HG03039 (cell line): ENCODE results near the gene BST1.
"Not testable (repeated sequence)": the region's sequence is repeated elsewhere in the genome, so short reads cannot be mapped to it uniquely, and the experiment has no call there.

Source experiments
- ATAC-seq: cut with Tn5 transposase; IDR thresholded peaks from one replicate; pipeline ENCODE4 v1.9.1; 2021; ENCODE audit warnings: mild to moderate bottlenecking, moderate library complexity; ENCODE audit not compliant: unreplicated experiment

BST1 gene

DNA sequence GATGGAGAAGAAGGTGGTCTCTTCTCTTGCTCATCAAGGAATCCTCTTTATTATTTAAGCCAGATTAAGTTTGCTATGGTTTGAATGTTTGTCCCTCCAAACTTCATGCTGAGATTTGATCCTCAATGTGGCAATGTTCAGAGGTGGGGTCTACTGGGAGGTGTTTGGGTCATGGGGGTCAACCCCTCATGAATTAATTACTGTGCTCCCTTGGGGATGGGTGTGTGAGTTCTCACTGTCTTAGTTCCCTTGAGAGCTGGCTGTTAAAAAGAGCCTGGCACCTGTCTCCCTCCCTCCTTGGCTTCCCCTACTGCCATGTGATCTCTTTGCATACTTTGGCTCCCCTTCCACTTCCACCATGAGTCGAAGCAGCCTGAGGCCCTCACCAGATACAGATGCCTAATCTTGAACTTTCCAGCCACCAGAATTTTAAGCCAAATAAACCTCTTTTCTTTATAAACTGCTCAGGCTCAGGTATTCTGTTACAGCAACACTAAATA lies 39.3 kb downstream of the BST1 start:
- no peak for ATAC-seq

DNA sequence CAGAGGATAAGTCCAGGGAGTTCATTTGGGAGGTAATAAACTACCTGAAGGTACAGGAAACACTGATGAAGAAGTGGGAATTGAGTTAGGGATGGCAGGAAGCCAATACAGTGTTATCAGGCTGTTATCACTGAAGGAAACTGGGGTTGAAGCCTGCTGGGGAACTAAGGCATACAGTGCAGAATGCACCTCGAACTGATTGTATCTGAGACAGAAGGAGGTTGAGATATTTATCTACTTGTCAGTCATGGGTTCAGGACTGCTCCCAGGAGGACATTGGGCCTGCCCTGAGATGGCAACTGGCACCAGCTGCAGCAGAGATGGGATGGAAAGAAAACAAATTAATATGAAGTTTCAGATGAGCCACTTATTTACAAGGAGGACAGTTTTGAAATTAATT lies 39.8 kb downstream of the BST1 start:
- ATAC-seq = no peak

DNA sequence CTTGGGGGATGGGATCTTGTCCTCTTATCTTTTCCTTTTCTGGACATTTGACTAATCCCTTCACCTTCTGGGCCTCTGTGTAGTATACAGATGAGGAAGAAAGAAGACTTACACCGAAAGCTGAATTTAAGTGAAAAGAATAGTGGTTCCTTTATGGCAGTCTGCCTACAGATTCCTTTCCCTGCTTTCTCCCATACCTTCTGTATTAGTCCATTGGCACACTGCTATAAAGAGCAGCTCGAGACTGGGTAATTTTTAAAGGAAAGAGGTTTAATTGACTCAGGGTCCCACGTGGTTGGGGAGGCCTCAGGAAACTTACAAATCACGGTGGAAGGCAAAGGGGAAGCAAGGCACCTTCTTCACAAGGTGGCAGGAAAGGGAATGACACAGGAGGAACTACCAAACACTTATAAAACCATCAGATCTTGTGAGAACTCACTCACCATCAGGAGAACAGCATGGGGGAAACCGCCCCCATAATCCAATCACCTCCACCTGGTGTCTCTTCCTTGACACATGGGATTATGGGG lies 41.2 kb downstream of the BST1 start:
- ATAC-seq = no peak

DNA sequence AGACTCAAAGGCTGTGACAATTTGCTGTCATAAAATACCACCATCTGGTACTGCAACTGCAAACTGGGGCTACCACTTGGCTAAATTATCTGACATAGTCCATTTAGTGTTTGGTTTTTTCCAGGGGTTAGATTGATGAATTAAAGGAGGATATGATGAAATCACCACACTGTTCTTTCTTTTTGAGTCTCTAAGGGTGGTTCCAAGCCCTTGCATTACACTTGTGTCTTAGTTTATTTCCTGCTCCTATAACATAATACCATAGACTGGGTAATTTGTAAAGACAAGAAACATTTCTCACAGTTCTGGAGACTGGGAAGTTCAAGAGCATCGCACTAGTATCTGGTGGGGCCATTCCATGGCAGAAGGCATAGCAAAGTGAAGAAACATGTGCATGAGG lies 43.2 kb downstream of the BST1 start:
- ATAC-seq = no peak

DNA sequence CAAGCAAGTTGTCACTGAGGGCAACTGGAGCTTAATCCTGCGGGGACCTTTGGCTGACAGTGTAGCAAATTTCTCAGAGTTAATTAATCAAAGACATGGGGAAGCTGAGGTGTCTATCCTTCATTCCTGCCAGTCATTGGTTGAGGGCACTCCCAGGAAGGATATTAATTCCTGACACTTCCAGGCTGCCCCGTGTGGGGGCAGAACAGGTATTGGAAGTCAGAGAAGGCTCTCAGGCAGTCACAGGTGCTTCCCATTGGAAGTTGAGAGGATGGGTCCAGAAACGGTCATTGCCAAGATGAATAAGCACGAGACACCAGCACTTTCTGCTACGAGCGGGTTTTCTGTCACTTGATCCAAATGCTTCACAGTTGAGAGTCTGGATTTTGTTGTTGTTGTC lies 46.1 kb downstream of the BST1 start:
- ATAC-seq = no peak

DNA sequence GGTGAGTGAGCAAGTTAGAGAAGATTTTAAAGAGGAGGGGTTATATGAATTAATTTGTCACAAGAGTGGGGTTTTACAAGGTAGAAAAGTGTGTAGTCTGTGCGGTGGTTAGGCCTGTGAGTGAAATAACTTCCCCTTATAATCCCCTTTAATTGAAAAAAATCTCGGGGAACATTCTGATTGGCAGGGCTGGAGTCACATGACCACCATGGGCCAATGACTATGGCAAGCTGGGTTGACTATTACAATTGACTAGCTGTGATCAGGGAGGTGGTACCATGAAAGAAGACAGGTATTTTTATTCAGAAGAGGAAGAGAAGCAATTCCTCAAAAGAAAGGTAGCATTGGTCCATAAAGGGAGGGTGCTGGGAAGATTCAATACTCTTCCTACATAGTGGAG lies 48.3 kb downstream of the BST1 start:
- ATAC-seq = no peak

DNA sequence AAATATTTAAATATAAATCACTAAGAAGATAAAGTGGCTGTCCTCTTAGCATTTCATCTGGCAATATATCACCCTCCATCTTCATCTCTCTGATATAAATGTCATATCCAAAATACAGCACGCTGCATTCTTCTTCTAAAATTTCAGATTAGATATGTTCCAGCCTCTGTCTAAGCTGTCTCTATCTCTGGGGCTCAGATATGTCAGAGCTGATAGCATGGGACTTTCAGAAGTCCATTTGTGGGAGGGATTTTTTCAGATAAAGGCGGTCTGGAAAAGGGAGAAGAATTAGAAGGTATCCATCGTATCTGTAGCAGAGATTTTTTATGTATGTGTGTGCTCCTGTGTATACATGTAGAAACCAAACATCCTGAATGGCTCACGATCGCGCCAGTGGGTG lies 50.2 kb downstream of the BST1 start:
- no peak for ATAC-seq

DNA sequence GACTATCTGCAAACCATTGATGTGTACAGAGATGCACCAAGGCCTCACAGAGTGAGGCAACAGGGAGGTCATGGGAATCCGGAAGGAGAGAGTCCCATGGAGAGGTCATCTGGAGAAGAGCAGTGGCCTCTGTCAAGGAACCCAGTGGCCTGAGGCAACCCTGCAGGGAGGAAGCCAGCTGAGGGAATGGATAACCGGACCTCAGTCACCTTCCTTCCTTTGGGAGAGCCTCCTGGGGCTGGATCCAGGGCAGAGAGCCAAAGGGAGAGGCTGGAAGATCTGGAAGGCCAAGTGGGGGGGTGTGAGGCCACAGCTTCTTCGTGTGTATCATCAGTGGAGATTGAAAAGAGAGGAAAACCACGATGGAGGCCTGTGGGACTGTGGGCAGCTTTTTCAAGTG lies 50.9 kb downstream of the BST1 start:
- ATAC-seq = no peak

DNA sequence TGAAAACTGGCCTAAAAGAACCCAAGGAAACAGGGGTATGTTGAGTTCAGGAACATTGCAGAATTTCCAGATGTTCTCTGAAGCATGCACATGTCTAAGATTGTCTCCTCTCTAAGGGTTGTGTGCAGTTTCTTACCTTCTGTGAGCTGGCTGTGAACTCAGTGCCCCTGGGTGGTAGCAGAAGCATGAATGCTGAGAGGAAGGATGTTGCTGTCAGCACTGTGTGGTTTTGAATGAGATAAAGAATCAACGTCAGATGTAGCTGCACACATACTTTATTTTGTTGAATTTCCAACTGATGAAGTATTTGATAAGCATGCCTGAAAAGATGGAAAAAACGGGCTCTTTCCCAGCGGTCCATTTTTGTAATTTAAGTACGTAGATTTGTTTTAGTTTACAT lies 51.5 kb downstream of the BST1 start:
- no peak for ATAC-seq

DNA sequence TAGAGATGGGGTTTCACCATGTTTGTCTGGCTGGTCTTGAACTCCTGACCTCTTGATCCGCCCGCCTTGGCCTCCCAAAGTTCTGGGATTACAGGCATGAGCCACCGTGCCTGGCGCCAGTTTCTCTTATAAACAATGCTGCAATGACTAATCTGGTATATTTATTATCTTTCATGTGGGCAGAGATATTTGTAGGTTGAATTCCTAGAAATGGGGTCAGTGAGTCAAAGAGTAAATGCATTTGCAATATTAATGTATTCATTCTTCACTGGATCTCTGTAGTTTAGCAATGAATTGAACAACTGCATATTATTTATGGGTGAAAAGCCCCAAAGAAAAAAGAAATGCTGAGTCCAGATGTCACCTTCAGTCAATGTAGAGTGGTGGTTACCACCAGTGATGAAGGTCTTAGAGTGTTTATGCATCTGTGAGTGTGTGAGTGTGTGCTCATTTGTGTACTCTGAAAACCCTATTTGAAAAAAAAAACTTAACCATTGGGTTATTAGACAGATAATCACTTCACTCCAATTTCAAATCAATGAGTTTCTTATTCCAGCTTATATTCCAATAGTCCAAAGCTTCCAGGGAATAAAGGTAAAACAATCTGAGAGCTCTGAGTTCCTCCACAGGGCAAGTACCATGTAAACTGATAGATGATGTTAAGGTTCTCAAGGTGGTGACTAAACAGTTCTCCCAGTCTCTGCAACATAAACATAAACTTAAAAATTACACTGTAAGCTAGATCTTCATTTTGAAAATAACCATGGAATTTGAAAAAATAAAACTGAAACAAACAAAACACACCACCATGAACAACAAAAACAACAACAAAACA lies 52.7 kb downstream of the BST1 start:
- ATAC-seq = peak; percentile 1

DNA sequence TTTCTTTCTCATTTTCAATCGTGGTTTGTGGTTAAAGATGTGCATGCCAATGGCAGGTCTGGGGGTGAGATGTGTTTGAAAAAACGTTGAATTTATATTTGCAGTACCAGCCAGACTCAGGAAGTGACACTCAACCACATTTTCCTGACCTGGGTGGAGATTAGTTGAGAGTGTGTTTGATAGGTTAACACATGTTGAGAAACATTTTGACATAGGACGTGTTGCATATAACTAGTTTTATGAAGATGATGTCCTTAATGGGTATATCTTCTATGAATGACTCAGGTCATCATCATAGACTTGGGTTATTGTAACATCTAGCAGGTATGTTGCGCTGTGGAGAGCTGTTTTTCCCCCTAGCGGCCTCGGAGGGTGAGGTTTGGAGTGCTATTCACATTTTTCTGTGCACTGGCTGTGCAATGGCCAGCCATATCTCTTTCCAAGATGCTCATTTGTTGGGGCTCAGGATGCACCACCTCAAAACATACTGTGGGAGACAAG lies 53.5 kb downstream of the BST1 start:
- peak; percentile 84 for ATAC-seq

DNA sequence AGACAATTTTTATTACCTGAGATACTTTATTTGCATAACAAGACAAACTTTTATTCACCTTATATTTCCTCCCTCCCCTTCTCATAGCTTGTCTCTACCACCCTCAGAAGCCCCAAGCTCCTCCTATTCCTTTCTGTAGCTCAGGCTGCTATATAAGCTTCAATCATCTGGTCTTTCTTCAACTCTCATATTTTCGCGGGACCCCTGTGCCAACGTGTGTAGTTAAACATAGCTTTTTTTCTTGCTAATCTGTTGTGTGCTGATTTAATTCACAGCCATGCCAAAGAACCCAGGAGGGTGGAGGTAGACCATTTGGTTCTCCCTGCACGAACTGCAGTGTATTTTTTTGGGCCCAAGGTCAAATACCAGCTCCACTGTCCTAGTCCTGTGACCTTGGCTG lies 54.2 kb downstream of the BST1 start:
- no peak for ATAC-seq

DNA sequence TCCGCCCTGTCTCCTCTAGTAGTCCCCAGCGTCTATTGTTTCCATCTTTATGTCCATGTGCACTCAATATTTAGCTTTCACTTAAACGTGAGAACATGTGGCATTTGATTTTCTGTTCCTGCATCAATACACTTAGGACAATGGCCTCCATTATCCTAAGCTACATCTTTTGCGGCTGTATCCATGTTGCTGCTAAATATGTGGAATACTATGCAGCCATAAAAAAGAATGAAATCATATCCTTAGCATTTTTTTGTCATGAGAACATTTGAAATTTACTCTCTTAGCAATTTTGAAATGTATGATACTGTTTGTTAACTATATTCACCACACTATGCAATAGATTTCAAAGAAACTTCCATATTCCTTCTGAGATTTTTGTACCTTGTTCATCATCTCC lies 55.4 kb downstream of the BST1 start:
- ATAC-seq = no peak

DNA sequence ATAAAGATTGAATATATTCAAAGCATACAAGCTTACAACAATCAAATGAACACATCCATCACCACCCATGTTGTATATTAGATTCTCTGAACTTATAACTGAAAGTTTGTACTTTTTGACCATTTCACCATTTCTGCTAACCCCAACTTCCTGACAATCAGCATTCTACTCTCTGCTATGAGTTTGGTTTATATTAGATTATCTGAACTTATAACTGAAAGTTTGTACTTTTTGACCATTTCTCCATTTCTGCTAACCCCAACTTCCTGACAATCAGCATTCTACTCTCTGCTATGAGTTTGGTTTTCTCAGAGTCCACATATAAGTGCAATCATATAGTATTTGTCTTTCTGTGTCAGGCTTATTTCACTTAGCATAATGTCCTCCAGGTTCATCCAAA lies 59.6 kb downstream of the BST1 start:
- ATAC-seq = not testable (repeated sequence)

DNA sequence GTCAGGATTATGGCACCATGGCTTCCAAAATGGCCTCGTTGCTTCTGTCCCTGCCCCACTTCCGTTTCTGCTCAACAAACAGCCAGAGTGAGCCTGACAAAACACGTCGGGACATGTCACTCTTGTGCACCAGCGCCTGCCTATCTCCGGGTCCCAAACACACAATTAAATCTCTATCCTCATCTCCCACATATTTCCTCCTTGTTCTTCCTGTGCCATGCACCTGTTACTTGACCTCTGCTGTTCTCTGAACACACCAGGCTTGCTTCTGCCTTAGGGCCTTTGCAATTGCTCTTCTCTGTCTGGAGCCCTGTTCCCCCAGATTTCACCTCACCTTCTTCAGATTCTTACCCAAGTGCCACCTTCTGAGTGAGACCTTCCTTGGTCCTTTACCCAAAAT lies 62.5 kb downstream of the BST1 start:
- no peak for ATAC-seq

DNA sequence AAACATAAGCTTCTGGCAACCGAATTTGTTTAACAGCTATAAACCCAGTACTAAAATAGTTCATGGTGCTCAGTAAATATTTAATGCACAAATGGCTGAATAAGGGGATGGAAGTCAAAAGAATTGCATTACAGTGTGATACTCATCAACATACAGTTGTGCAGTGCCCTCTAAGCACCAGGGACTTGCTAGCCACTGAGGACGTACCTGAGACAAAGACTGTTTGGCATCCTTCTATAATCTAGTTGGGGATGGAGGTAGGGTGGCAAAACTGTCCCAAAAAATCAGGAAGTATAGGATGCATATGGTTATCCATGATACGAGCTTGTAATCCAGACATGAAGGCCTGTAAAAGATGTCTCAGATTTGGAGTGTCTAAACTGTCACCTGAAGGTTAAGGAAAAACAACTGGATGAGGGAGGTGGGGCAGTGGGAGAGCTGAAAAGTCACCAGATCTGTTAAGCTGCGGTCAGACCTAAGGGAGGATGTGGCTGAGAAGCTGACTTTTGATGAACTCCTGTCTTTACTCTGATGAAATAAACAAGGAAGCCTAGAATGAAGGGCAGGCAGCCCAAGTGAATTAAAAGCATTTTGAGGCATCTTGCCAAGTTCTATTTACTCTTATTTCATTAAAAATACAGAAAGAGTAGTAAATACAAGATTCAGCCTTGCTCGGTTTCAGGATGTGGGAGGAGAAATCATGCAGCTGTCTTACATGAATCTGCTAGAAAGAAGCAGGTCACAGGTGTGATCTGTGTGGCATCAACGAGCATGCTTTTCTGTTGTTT lies 63.2 kb downstream of the BST1 start:
- ATAC-seq = peak; percentile 54

DNA sequence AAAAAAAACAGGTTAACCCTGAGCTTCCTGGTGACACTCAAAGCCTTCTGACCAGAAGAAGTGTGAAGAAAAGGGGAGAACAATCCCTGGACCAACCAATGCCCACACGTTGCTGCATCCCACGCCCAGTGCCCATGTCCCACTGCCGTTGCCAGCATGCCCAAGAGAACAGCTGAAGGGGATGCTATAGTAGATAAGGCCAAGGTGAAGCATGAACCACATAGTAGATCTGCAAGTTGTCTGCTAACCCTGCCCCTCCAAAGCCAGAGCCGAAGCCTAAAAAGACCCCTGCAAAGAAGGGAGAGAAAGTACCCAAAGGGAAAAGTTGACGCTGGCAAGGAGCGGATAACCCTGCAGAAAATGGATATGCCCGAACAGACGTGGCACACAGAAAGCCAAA lies 64.0 kb downstream of the BST1 start:
- ATAC-seq = no peak

DNA sequence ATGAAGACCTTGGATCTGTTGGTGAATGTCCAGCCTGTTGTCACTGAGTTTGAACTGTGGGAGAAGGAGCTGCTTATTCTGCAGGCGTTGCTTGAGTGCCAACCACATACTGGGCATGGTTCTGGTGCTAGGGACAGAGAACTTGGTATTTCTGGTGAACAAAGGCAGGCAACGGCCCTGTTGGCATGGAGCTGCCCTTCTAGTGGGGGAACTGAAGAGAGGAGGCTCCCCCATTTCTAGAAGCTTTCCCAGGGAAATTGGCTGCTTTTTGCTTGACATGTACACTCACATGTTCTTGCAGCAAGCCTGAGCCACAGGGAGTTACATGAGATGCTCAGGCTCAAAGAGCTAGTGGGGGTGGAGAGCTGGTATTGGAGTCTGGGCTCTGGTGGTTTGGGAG lies 66.3 kb downstream of the BST1 start:
- ATAC-seq = no peak

DNA sequence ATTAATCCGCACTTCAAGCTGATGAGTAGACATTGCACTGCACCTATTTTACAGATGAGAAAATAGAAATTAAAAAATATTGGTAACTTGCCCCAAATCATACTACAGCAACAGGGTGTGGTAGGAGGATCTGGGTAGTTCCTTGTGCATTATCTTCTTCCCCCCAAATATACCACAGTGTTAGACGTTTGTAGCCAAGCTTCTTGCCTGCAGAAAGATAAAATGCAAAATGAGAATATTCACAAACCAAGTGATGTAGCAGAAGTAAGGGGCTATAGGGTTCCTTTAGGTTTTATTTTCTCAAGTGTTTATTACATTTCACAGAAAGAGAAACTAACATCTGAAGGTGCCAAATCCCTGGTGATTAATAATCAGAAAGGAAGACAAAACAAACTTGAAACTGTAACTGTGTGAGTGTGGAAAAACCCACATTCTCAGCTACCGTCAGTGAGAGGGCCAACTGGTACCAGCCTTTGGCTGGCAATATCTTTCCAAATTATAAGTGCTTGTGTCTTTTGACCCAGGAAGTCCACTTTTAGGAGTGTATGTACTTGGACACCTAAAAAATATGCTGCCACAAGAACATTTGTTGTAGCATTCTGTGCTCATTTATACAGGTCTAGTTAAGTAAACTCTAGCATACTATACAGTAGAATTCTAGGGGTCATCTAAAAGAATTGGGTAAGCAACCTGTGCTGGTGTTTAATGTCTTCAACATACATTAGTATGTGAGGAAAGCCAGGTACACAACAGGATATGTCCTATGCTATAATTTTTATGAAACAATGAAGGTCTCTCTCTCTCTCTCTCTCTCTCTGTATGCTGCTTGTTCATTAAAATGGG lies 68.6 kb downstream of the BST1 start:
- peak; percentile 55 for ATAC-seq

DNA sequence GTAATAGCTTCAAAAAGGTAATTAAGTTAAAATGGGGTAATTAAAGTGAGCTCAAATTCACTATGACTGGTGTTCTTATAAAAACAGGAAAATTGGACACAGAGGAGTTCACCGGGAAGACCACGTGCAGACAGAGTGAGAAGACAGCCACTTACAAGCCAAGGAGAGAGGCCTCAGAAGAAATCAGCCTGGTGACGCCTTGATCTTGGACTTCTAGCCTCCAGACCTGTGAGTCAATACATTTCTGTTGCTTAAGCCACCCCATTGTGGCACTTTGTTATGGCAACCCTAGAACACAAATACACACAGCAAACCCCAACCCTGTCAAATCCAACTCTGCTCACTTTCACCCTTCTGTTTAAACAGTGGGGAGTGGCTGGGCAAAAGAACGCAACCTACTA lies 71.2 kb downstream of the BST1 start:
- ATAC-seq = no peak
